Endothelial cell of umbilical vein (primary cell): ENCODE results near the gene SIKE1. TPM values are rescaled to one million over a fixed set of nuclear protein-coding genes. Genes with fewer than 3 reads are reported as not detected.

ENCODE experiments used
- BruUV-seq: library from RNA; stranded (reverse); fragments of 400-500 nt; replicated peaks from 2 replicates; lab custom pipeline; 2021; lab: Mats Ljungman, UMichigan
- CTCF ChIA-PET: fragments of 300-600, 350-600 bp; sonication (Branson Sonifier 250); formaldehyde crosslinking; loops from one replicate; lab custom pipeline; 2021; ENCODE audit warnings: antibody characterized with exemption, inconsistent platforms; lab: Charles Lee
- POLR2A ChIA-PET: fragments of 300-600, 350-600 bp; sonication (Branson Sonifier 250); formaldehyde crosslinking; loops from one replicate; lab custom pipeline; 2021; ENCODE audit warnings: antibody characterized with exemption, inconsistent platforms; lab: Charles Lee
- DNase-seq: peaks from one replicate; pipeline ENCODE4 v3.0.0-alpha.2; 2011; ENCODE audit warnings: low read depth, low spot score
- FAIRE-seq: peaks from 2 replicates; lab custom pipeline; 2011; peaks lifted over from hg19 to GRCh38; lab: Jason Lieb, UNC
- H2AFZ ChIP-seq: 2 replicates; pipeline ENCODE4 v1.6.0; 2012; ENCODE audit warnings: low read depth, low read length, control low read depth, inconsistent platforms
- H3K27ac ChIP-seq: 2 replicates; pipeline ENCODE4 v1.5.1; 2011; ENCODE audit warnings: low read depth, mild to moderate bottlenecking, control low read depth, low read length, moderate library complexity; ENCODE audit not compliant: insufficient read depth
- H3K27me3 ChIP-seq, 2 experiments: 2 replicates each; pipeline versions ENCODE4 v1.6.0 to v1.6.1; 2011; ENCODE audit warnings: low read length in 2 of 2, mixed read lengths in 1 of 2; ENCODE audit not compliant: control insufficient read depth in 2 of 2, insufficient read depth in 2 of 2
- H3K36me3 ChIP-seq, 2 experiments: 2 replicates in 1 of 2; 3 replicates in 1 of 2; pipeline ENCODE4 v1.5.1; 2011; ENCODE audit warnings: low read length in 2 of 2, mild to moderate bottlenecking in 1 of 2, moderate library complexity in 1 of 2; ENCODE audit not compliant: control insufficient read depth in 2 of 2, insufficient read depth in 2 of 2; ENCODE audit errors: extremely low read depth in 1 of 2
- H3K4me1 ChIP-seq: 3 replicates; pipeline ENCODE4 v1.5.1; 2011; ENCODE audit warnings: mild to moderate bottlenecking, low read length; ENCODE audit not compliant: control insufficient read depth, insufficient read depth; ENCODE audit errors: extremely low read depth
- H3K4me2 ChIP-seq: 2 replicates; pipeline ENCODE4 v1.6.1; 2011; ENCODE audit warnings: low read length, control low read depth, mixed read lengths; ENCODE audit not compliant: insufficient read depth
- H3K4me3 ChIP-seq, 3 experiments: fragments of 200-600 bp in 1 of 3; sonication (generic), shearing (Covaris generic) in 1 of 3; replicated peaks in 1 of 3; 2 replicates each; pipeline ENCODE4 v1.5.1; 2011 to 2016; ENCODE audit warnings: control low read depth in 3 of 3, low read length in 3 of 3, mild to moderate bottlenecking in 2 of 3, inconsistent platforms in 1 of 3, low read depth in 1 of 3, moderate library complexity in 1 of 3; ENCODE audit not compliant: insufficient read depth in 1 of 3
- H3K79me2 ChIP-seq: 2 replicates; pipeline ENCODE4 v1.6.0; 2012; ENCODE audit warnings: low read length, inconsistent platforms; ENCODE audit not compliant: control insufficient read depth, insufficient read depth
- H3K9ac ChIP-seq: replicated peaks from 2 replicates; pipeline ENCODE3; 2011; ENCODE audit warnings: low read length, control low read depth; ENCODE audit not compliant: insufficient read depth; ENCODE audit errors: extremely low read depth
- H3K9me1 ChIP-seq: replicated peaks from 3 replicates; pipeline ENCODE4 v1.6.0; 2011; ENCODE audit warnings: mild to moderate bottlenecking, low read length; ENCODE audit not compliant: control insufficient read depth, insufficient read depth; ENCODE audit errors: extremely low read depth
- H3K9me3 ChIP-seq: replicated peaks from 2 replicates; pipeline ENCODE4 v1.5.1; 2012; ENCODE audit warnings: low read length, inconsistent platforms; ENCODE audit not compliant: control insufficient read depth, insufficient read depth
- H4K20me1 ChIP-seq: replicated peaks from 2 replicates; pipeline ENCODE3; 2011; ENCODE audit warnings: mild to moderate bottlenecking, low read length; ENCODE audit not compliant: control insufficient read depth, insufficient read depth; ENCODE audit errors: extremely low read depth
- EZH2 ChIP-seq: IDR thresholded peaks from 2 replicates; pipeline ENCODE4 v1.6.1; 2012; ENCODE audit warnings: borderline replicate concordance, low read depth, mild to moderate bottlenecking, moderate library complexity, low read length, inconsistent platforms; ENCODE audit not compliant: severe bottlenecking
- FOS ChIP-seq: IDR thresholded peaks from 2 replicates; pipeline ENCODE4 v1.6.1; 2011; ENCODE audit warnings: mild to moderate bottlenecking, low read length, moderate library complexity, borderline replicate concordance; ENCODE audit not compliant: insufficient read depth
- GATA2 ChIP-seq: IDR thresholded peaks from 2 replicates; pipeline ENCODE4 v1.7.0; 2011; ENCODE audit warnings: low read depth, mild to moderate bottlenecking, moderate library complexity, mixed read lengths, low read length; ENCODE audit not compliant: insufficient read length, insufficient read depth
- MYC ChIP-seq: IDR thresholded peaks from one replicate; pipeline ENCODE4 v1.6.1; 2011; ENCODE audit warnings: mild to moderate bottlenecking, low read depth, low read length
- POLR2A ChIP-seq: IDR thresholded peaks from 2 replicates; pipeline ENCODE4 v1.6.1; 2012; ENCODE audit warnings: low read depth, mild to moderate bottlenecking, control low read depth, low read length
- POLR2AphosphoS5 ChIP-seq: IDR thresholded peaks from 2 replicates; pipeline ENCODE4 v1.6.1; 2012; ENCODE audit warnings: low read depth, mild to moderate bottlenecking, control low read depth, low read length, moderate library complexity; ENCODE audit not compliant: insufficient read depth
- dilution Hi-C: fragments of 300-500 bp; cut with MboI; formaldehyde crosslinking; loops from one replicate; pipeline ENCODE4 v1.15.0; 2019; ENCODE audit warnings: low sequenced_read_pairs; ENCODE audit not compliant: extremely low pct_ligation_motif_present
- intact Hi-C: fragments of 100-400 bp; cut with micrococcal nuclease; formaldehyde crosslinking; loops from one replicate; pipeline ENCODE4 v1.10.0; 2022
- polyA plus RNA-seq, 4 experiments: library from polyadenylated mRNA; depleted of rRNA in 3 of 4; stranded (reverse) in 3 of 4; unstranded in 1 of 4; fragments of >200 nt; gene quantifications; 2 replicates each; pipeline versions ENCODE4 v1.2.1 to v1.2.3, GENCODE V29; 2011 to 2012; ENCODE audit warnings: missing spikeins in 1 of 4
- total RNA-seq: library from RNA; stranded (reverse); gene quantifications from 2 replicates; pipeline ENCODE4 v1.2.3, GENCODE V29; 2021
- TF ChIP-seq, protein P1 (sequence below), 2 donors: IDR thresholded peaks; 1 replicate in 1 of 2; 2 replicates in 1 of 2; pipeline ENCODE4 v1.5.1; 2011; ENCODE audit warnings: low read length in 2 of 2, mild to moderate bottlenecking in 2 of 2, moderate library complexity in 2 of 2, control low read depth in 1 of 2, inconsistent platforms in 1 of 2, low read depth in 1 of 2; ENCODE audit not compliant: insufficient read depth in 1 of 2; ENCODE audit errors: extremely low read depth in 1 of 2
- TF ChIP-seq, protein P2 (sequence below): IDR thresholded peaks from 2 replicates; pipeline ENCODE4 v1.6.1; 2011; ENCODE audit not compliant: insufficient read depth, insufficient read length

Gene SIKE1
- total and polyA plus RNA-seq, 2 donors (not counting 3 experiments of a cell fraction or from before 2014, with no cell fraction given) = 16.3 to 46.6 TPM

DNA sequence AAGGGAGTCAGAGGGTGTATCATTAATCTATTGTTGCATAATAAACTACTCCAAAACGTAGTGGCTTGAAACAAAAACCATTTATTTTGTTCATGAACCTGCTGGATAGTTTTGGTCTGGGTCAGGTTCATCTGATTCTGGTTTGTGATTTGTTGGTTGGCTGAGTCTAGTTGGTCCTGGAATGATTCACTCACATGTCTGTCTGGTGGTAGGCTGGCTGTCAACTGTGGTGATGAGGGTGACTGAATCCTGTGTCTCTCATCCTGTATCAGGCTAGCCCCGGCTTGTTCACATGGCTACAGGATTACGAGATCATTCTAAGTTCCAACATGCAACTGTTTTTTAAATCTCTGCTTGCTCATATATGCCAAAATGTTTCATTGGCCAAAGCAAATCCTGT, 22.5 kb upstream of the SIKE1 start:
- no peaks in the 10 kb centered on the region for H4K20me1 ChIP-seq
- no peak overlapping the region for H2AFZ ChIP-seq
- no peaks in the 10 kb centered on the region for H3K9me1 ChIP-seq
- FAIRE-seq (no peak), DNase-seq (no peak)
- H3K9me3 ChIP-seq = no peaks in the 10 kb centered on the region
- no peak overlapping the region for H3K9ac ChIP-seq
- H3K79me2 ChIP-seq = no peaks in the 10 kb centered on the region
- CTCF ChIA-PET = no interaction called here
- H3K4me1 ChIP-seq = no peaks in the 10 kb centered on the region
- peaks cover 0 to 2% of the 10 kb centered on the region in 2 experiments for H3K27me3 ChIP-seq
- intact Hi-C loops (no loop called here), dilution Hi-C loops (no loop called here)
- BruUV-seq = no TSS peak
- TF ChIP-seq, protein P1, sequence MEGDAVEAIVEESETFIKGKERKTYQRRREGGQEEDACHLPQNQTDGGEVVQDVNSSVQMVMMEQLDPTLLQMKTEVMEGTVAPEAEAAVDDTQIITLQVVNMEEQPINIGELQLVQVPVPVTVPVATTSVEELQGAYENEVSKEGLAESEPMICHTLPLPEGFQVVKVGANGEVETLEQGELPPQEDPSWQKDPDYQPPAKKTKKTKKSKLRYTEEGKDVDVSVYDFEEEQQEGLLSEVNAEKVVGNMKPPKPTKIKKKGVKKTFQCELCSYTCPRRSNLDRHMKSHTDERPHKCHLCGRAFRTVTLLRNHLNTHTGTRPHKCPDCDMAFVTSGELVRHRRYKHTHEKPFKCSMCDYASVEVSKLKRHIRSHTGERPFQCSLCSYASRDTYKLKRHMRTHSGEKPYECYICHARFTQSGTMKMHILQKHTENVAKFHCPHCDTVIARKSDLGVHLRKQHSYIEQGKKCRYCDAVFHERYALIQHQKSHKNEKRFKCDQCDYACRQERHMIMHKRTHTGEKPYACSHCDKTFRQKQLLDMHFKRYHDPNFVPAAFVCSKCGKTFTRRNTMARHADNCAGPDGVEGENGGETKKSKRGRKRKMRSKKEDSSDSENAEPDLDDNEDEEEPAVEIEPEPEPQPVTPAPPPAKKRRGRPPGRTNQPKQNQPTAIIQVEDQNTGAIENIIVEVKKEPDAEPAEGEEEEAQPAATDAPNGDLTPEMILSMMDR (IDR thresholded peaks at IDR 0.05; ENCODE audit: extremely low read depth in 1 of 2, insufficient read depth in 1 of 2, low read depth in 1 of 2, low read length in 2 of 2) = no peak
- TF ChIP-seq FOS (no peak), GATA2 (no peak), MYC (no peak), POLR2A (no peak), POLR2AphosphoS5 (no peak), EZH2 (no peak)
- TF ChIP-seq, protein P2, sequence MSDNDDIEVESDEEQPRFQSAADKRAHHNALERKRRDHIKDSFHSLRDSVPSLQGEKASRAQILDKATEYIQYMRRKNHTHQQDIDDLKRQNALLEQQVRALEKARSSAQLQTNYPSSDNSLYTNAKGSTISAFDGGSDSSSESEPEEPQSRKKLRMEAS = no peak
- H3K4me3 ChIP-seq = no peak overlapping the region
- no peaks in the 10 kb centered on the region for H3K36me3 ChIP-seq
- no peak overlapping the region for H3K4me2 ChIP-seq
- POLR2A ChIA-PET = no interaction called here
- H3K27ac ChIP-seq = no peak overlapping the region
